Brain microvascular endothelial cell (primary cell): ENCODE measurements around the gene TPH2.

Source experiments
- DNase-seq: peaks from one replicate; pipeline ENCODE4 v3.0.0-alpha.2; 2020
- H3K27ac ChIP-seq: fragments of 250-450 bp; sonication (Bioruptor Pico); 2 replicates; pipeline ENCODE4 v1.5.1; 2020; ENCODE audit warnings: mild to moderate bottlenecking, moderate library complexity
- H3K27me3 ChIP-seq: fragments of 250-450 bp; sonication (Bioruptor Pico); replicated peaks from 2 replicates; pipeline ENCODE4 v1.5.1; 2020; ENCODE audit warnings: mild to moderate bottlenecking
- H3K36me3 ChIP-seq: fragments of 250-450 bp; sonication (Bioruptor Pico); replicated peaks from 2 replicates; pipeline ENCODE4 v1.5.1; 2020; ENCODE audit warnings: mild to moderate bottlenecking
- H3K4me3 ChIP-seq: 2 replicates; pipeline ENCODE4 v1.5.1; 2011; ENCODE audit warnings: low read depth, mild to moderate bottlenecking, control low read depth, low read length, moderate library complexity
- in situ Hi-C: cut with HindIII; loops from 2 replicates; pipeline ENCODE4 v1.10.0; 2017; ENCODE audit warnings: low sequenced_read_pairs, low pct_ligation_motif_present
- TF ChIP-seq, protein P1 (sequence below): IDR thresholded peaks from 2 replicates; pipeline ENCODE4 v1.5.1; 2011; ENCODE audit warnings: low read depth, mild to moderate bottlenecking, moderate library complexity, low read length, control low read depth, inconsistent platforms; ENCODE audit errors: missing control alignments

TPH2 gene

DNA sequence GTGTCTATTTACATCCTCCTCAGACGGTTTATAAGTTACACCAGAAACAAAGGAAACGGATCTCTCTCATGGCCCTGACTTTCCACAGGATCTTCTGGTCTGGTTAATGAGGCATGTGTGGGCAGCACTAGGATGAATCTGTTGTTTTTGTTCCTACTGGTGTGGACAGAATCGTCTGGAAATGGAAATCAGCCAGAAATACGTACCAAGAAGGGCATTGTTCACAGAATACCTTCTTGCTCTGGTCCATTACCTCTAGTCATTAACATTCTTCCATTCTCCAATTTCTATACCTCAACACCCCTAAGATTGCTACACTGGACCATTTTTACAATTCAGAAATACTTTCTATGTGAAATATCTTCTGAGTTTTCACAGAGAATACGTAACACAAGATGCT is 86.0 kb downstream of the TPH2 start:
- Histone ChIP-seq H3K36me3 (no peaks in the 10 kb centered on the region), H3K27ac (no peak overlapping the region), H3K4me3 (no peak overlapping the region), H3K27me3 (no peaks in the 10 kb centered on the region)
- in situ Hi-C loops, result no loop called here
- no peak for DNase-seq
- TF ChIP-seq, protein P1, sequence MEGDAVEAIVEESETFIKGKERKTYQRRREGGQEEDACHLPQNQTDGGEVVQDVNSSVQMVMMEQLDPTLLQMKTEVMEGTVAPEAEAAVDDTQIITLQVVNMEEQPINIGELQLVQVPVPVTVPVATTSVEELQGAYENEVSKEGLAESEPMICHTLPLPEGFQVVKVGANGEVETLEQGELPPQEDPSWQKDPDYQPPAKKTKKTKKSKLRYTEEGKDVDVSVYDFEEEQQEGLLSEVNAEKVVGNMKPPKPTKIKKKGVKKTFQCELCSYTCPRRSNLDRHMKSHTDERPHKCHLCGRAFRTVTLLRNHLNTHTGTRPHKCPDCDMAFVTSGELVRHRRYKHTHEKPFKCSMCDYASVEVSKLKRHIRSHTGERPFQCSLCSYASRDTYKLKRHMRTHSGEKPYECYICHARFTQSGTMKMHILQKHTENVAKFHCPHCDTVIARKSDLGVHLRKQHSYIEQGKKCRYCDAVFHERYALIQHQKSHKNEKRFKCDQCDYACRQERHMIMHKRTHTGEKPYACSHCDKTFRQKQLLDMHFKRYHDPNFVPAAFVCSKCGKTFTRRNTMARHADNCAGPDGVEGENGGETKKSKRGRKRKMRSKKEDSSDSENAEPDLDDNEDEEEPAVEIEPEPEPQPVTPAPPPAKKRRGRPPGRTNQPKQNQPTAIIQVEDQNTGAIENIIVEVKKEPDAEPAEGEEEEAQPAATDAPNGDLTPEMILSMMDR, result no peak

DNA sequence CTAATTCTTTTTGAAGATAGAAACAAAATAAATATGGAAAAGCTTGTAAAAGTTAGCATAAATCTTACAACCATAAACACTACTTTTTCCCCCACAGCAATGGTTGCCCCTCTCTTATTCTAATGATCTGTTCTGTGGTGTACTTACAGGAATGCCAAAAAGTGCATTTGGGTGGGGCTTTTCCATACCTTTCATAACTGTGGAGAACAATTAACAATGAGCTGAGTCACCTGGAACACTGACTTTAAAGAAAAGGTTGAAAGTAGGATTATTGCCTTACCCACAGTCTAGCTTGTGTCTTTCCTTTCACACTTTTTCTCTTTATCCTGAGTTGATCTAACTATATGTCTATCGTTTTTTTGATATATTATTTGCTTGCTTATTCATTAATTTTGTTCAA is 86.9 kb downstream of the TPH2 start:
- H3K27me3 ChIP-seq, result no peaks in the 10 kb centered on the region
- H3K27ac ChIP-seq, result no peak overlapping the region
- H3K4me3 ChIP-seq, result no peak overlapping the region
- no peaks in the 10 kb centered on the region for H3K36me3 ChIP-seq
- DNase-seq, result no peak
- TF ChIP-seq, protein P1, result no peak
- in situ Hi-C loops, result no loop called here

DNA sequence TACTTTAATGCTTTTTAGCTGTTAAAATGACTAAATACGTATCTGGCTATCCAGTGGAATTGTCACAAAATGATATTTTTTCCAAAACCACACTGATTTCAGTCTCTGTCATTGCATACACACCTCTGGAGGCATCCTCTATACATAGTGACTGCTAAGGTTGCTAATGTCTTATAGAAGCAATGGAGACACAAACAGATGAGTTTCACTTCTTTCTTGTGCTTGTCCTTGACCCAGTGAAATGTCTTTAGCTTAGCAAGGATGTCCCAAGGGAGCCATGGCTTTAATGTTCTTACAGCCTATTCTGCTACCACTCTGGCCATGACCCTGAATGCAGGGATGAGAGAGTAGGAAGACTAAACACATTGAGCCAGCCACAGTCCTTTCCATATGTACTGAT is 90.3 kb downstream of the TPH2 start:
- no peaks in the 10 kb centered on the region for H3K36me3 ChIP-seq
- in situ Hi-C loops, result no loop called here
- no peaks in the 10 kb centered on the region for H3K27me3 ChIP-seq
- DNase-seq, result no peak
- TF ChIP-seq, protein P1, result no peak
- H3K27ac ChIP-seq, result no peak overlapping the region
- H3K4me3 ChIP-seq, result no peak overlapping the region

DNA sequence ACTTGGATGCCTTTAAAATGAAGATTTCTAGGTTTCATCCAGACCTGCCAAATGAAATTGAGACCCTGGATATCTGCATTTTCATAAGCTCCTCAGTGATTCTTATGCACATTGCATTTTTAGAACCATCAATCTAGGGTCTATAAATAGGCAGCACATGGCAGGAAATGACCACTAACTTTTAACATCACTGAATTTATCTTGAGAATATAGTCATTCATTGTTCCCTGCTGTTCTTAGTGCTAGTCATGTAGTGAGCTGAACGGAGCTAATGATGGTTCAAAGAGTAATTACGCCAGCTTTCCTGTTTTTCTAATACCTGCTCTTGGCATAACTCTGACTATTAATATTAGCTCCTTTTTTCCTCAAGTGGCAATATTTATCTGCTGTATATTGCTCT is 91.6 kb downstream of the TPH2 start:
- H3K27ac ChIP-seq, result no peak overlapping the region
- in situ Hi-C loops, result no loop called here
- no peaks in the 10 kb centered on the region for H3K36me3 ChIP-seq
- no peak for DNase-seq
- TF ChIP-seq, protein P1, result no peak
- H3K27me3 ChIP-seq, result no peaks in the 10 kb centered on the region
- no peak overlapping the region for H3K4me3 ChIP-seq

DNA sequence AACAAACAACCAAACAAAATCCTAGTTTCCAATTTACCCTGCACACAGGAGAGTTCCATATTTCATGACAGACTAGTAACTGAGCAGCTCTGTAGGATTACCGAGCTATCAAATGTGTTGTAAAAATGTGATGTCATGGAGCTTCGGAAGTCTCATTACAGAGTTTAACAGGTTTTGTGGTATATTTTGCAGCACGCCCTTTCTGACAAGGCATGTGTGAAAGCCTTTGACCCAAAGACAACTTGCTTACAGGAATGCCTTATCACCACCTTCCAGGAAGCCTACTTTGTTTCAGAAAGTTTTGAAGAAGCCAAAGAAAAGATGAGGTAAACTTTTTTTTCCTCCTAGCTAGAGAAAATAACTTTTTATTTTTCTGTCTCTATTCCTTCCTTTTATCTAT is 92.4 kb downstream of the TPH2 start:
- H3K27me3 ChIP-seq, result no peaks in the 10 kb centered on the region
- in situ Hi-C loops, result no loop called here
- no peak overlapping the region for H3K4me3 ChIP-seq
- DNase-seq, result no peak
- no peaks in the 10 kb centered on the region for H3K36me3 ChIP-seq
- no peak overlapping the region for H3K27ac ChIP-seq
- TF ChIP-seq, protein P1, result no peak

DNA sequence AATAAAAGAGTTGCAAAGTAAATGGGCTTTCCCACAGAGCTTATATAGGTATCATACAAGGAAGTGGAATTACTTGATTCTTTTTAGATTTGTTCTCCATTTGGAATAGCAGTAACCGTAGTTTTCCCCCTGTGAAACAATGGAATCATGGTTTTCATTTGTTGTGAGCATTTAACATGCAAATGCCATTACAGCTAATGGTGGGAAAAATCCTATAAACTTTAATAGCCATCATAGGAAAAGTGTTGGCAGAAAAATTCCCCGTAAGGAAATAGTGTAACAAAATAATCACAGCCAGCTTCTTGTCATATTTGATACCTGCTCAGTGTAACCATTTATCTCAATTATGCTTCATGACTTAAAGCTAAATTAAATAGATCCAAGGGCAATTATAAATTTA is 95.3 kb downstream of the TPH2 start:
- Histone ChIP-seq H3K4me3 (no peak overlapping the region), H3K27me3 (no peaks in the 10 kb centered on the region), H3K27ac (no peak overlapping the region), H3K36me3 (no peaks in the 10 kb centered on the region)
- in situ Hi-C loops, result no loop called here
- TF ChIP-seq, protein P1, result no peak
- DNase-seq, result no peak
